Measurements from ENCODE around the gene CACNA1E.

- TF ChIP-seq NR2F1 (CRISPR knock-in tag; IDR thresholded peaks at IDR 0.05) (no peak), ZNF879 (CRISPR knock-in tag; IDR thresholded peaks at IDR 0.05) (no peak), ZNF776 (CRISPR knock-in tag; IDR thresholded peaks at IDR 0.05) (no peak), SRF (IDR thresholded peaks at IDR 0.05; ENCODE audit: low read depth, low read length) (no peak), HOXA3 (CRISPR knock-in tag; IDR thresholded peaks at IDR 0.05) (no peak), CTCF (CRISPR knock-in tag; IDR thresholded peaks at IDR 0.05) (no peak), TCF12 (IDR thresholded peaks at IDR 0.05) (no peak), TCF12 (CRISPR knock-in tag; IDR thresholded peaks at IDR 0.05) (no peak), ZKSCAN8 (CRISPR knock-in tag; IDR thresholded peaks at IDR 0.05; ENCODE audit: borderline replicate concordance) (no peak), RFX5 (IDR thresholded peaks at IDR 0.05; ENCODE audit: low read depth, low read length) (no peak), SOX5 (CRISPR knock-in tag; IDR thresholded peaks at IDR 0.05; ENCODE audit: borderline replicate concordance) (no peak), ZNF282 (IDR thresholded peaks at IDR 0.05; ENCODE audit: partially characterized antibody) (no peak), CEBPG (CRISPR knock-in tag; IDR thresholded peaks at IDR 0.05) (no peak)
- TF ChIP-seq, protein P1, sequence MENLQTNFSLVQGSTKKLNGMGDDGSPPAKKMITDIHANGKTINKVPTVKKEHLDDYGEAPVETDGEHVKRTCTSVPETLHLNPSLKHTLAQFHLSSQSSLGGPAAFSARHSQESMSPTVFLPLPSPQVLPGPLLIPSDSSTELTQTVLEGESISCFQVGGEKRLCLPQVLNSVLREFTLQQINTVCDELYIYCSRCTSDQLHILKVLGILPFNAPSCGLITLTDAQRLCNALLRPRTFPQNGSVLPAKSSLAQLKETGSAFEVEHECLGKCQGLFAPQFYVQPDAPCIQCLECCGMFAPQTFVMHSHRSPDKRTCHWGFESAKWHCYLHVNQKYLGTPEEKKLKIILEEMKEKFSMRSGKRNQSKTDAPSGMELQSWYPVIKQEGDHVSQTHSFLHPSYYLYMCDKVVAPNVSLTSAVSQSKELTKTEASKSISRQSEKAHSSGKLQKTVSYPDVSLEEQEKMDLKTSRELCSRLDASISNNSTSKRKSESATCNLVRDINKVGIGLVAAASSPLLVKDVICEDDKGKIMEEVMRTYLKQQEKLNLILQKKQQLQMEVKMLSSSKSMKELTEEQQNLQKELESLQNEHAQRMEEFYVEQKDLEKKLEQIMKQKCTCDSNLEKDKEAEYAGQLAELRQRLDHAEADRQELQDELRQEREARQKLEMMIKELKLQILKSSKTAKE (CRISPR knock-in tag; IDR thresholded peaks at IDR 0.05; ENCODE audit: borderline replicate concordance), result no peak
Observed at GRCh38 chr1:181594553-181594952, 111.2 kb downstream of the CACNA1E start.

All from HepG2 (cell line).